RWPE1 (cell line): ENCODE data around the gene MTLN.
"Not testable (repeated sequence)": the region's sequence is repeated elsewhere in the genome, so short reads cannot be mapped to it uniquely, and the experiment has no call there.

Experiments
- CTCF ChIA-PET: fragments of 350-600 bp; sonication (Branson Sonifier 250); formaldehyde crosslinking; extraction: SDS; loops from one replicate; lab custom pipeline; 2021; lab: Yijun Ruan, JAX
- POLR2A ChIA-PET: fragments of 400-600 bp; formaldehyde crosslinking; extraction: SDS; loops from one replicate; lab custom pipeline; 2020; ENCODE audit warnings: antibody characterized with exemption; ENCODE audit not compliant: low non-redundant PET; lab: Yijun Ruan, JAX
- DNase-seq: peaks from one replicate; pipeline ENCODE4 v3.0.0; 2012; ENCODE audit warnings: low spot score
- H3K27ac ChIP-seq: fragments of 450-650 bp; 2 replicates; pipeline ENCODE4 v1.5.1; 2017
- TF ChIP-seq, protein P1 (sequence below): fragments of 450-650 bp; conservative IDR thresholded peaks from 2 replicates; pipeline ENCODE4 v1.5.1; 2017; ENCODE audit warnings: low read depth, mild to moderate bottlenecking

The MTLN gene, protein sequence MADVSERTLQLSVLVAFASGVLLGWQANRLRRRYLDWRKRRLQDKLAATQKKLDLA

DNA sequence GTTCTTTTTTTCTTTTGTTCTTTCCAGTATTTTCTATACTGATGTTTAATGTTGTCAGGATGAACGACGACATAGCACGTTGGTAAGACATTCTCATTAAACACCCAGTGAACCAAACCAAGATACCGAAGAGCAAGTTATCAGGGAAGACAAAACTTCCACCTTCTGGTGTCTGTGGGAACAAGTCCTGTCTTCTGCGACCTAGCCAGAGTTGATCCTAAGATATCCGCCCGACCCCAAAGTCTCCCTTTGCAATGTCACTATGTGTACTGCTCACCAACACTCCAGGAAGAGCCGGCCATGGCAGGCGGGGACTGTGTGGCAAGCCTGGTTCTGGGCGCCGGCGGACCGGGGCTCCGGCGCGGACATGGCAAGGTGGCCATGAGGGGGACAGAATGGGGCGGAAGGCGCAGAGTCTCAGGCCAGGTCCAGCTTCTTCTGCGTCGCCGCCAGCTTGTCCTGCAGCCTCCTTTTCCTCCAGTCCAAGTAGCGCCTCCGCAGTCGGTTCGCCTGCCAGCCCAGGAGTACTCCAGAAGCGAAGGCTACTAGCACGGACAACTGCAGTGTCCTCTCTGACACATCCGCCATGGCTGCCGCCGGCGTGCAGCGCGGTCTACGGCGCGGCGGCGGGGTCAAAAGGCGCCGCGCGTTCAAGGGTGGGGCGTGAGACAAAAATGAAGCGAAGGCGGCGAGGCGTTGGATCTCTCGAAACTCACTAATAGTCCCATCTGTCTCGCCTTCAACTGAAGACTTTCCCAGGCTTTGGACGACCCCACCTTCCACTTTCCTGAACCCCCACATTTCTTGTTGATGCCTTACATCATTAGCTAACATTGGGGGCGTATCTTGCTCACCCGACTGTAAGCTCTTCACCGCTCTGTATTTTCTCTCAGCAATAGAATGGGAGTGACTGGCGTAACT is at the start of gene MTLN:
MTLN (minus strand) TSS at position 610 of the 921 bp plus-strand sequence; CDS start at position 588, 22 bp downstream.
- ChIA-PET POLR2A (no interaction called here), CTCF (interaction anchor here (1.0 kb wide), 1 partner anchor 38 kb away, joined by 9 read pairs; no protein-coding TSS in a partner anchor)
- DNase-seq, result peak; percentile 65
- peak within 1 kb of the TSS; percentile 81 for H3K27ac ChIP-seq
- TF ChIP-seq, protein P1, sequence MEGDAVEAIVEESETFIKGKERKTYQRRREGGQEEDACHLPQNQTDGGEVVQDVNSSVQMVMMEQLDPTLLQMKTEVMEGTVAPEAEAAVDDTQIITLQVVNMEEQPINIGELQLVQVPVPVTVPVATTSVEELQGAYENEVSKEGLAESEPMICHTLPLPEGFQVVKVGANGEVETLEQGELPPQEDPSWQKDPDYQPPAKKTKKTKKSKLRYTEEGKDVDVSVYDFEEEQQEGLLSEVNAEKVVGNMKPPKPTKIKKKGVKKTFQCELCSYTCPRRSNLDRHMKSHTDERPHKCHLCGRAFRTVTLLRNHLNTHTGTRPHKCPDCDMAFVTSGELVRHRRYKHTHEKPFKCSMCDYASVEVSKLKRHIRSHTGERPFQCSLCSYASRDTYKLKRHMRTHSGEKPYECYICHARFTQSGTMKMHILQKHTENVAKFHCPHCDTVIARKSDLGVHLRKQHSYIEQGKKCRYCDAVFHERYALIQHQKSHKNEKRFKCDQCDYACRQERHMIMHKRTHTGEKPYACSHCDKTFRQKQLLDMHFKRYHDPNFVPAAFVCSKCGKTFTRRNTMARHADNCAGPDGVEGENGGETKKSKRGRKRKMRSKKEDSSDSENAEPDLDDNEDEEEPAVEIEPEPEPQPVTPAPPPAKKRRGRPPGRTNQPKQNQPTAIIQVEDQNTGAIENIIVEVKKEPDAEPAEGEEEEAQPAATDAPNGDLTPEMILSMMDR, result no peak

DNA sequence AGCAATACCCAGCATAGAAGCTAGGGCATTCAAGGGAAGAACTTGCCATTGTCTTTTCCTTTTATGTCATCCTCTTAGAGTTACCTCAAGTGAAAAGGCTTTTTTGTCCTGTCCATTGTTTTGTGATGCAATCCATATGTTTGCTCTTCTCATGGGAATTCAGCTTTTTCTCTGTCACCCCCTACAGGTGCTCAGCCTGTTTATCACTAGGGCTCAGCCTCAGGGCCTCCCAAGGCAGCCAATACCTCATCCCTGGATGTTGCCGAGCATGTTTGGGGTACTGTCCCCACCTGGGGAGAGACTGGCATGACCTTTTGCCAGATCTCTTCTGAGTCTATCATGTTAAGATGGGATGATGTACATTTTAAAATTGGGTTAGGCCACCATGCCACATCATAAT is 49.6 kb upstream of the MTLN start:
- CTCF ChIA-PET, H3K27ac ChIP-seq, POLR2A ChIA-PET, DNase-seq: not testable (repeated sequence)

DNA sequence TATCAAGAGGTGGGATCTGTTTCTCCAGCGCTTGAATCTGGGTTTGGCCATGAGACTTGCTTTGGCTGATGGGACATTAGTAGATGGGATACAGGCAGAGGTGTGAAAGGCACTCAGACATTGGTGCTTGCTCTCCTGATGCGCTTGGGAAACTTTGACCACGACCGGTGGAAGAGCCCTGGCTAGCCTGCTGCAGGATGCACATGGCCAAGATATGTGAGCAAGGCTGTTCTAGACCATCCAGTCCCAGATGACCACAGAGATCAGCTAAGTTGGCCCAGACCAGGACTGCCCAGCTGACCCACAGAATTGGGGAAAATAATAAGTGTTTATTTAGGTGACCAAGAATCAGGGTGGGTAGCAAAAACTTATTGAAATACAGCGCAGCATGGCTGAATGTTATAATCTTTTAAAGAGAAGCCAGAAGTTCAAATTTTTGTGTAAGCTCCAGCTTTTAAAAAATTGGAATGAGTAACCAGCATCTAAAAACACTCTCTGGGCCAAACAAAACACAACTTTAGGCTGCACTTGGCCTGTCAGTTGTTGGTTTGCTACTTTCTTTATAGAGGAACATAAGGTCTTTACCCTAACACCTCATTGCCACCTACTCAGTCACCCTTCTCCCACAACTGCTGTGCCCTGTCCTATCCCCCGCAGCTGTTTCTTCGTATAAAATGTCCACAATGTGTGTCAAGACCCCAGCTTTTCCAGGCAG is 35.9 kb upstream of the MTLN start:
- POLR2A ChIA-PET, DNase-seq, CTCF ChIA-PET, H3K27ac ChIP-seq: not testable (repeated sequence)

DNA sequence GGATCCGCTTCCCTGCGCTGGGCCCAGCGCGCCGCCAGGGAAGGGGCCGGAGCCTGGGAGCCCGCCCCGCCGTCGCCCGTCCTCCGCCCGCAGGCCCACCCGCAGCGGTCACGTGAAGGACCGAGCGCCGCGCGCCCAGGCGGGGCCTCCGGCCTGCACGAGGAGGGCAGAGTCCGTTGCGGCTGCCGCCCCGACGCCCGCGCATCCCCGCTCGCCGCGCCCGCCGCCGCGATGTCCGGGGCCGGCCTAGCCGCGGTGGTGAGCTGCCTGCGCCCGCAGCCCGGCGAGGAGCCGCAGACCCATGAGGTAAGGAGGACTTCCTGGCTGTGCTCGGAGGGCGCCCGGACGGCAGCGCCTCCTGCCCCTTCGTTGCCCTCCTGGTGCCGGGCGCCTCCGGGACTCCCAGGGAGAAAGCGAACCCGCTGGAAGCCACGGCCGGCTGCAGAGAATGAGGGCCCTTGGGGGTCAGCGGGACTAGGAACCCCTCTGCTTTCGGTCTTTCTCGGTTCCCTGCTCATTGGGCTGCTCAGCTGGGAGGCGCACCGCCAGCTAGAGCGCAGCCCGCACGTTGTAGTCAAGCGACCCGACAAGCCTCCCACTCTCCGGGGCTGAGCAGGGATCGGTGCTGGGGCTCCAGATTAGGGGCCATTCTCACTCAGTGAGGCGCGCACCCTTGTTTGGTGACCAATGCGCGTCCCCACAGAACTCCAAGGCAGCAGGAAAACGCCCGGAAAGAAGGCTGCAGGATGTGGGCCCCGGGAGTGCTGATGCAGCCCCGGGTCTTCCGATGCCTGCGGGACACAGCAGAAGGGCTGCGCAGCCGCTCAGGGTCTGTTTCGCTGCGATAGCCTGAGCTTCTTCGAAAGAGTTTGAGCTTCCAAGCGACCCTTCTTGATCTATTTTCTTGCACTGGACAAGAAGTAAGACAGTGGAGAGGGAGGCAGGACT is 33.4 kb upstream of the MTLN start:
- DNase-seq, CTCF ChIA-PET, H3K27ac ChIP-seq, POLR2A ChIA-PET: not testable (repeated sequence)

DNA sequence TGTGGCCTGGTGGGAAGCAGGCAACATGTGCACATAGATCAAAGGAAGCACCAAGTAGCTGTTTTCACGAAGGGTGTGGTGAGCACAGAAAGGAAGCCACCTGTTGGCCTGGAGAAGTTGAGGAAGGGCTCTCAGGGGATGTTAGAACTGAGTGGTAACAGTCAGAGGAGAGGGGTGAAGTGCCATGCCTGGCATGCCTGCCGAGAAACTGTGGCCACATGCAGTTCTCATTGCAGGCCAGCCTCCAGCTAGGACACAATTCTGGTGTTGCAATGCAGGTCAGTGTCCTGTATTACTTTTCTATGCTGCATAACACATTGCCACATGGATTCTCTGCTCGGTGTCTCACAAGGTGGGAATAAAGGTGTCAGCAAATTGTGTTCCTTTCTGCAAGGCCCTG is 30.9 kb upstream of the MTLN start:
- POLR2A ChIA-PET, H3K27ac ChIP-seq, CTCF ChIA-PET, DNase-seq: not testable (repeated sequence)

DNA sequence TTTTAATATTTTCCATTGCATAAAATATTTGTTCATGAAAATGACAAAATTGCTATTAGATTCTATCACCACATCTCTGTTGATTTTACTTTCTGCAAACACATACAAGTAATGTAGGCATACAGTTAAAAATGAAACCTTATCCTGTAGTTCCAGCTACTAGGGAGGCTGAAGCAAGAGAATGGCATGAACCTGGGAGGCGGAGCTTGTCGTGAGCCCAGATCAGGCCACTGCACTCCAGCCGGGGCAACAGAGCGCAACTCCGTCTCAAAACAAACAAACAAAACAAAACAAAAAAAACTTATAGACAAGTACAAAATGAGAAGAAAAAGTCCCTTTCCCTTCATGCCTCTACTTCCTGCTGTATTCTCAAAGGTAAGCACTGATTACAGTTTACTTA is 22.2 kb upstream of the MTLN start:
- H3K27ac ChIP-seq, DNase-seq, CTCF ChIA-PET, POLR2A ChIA-PET: not testable (repeated sequence)

DNA sequence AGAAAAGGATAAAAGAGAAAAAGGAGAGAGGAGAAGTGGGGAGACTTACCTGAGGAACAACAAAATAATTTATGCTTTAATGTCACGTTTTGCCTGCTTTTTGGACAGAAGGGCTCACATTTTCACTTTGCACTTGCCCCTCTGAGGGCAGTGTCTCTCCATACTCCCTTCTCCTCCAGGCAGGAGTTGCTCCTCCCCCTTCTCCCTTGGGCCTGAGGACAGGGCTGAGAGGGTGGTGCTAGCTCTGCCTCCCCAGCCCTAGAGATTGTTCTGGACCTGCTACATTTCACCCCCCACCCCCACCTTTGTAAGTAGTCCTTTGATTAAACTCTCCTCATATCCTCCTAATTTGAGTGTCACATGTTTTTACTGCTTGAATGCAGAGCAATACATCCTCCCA is 17.5 kb upstream of the MTLN start:
- H3K27ac ChIP-seq, DNase-seq, POLR2A ChIA-PET, CTCF ChIA-PET: not testable (repeated sequence)

DNA sequence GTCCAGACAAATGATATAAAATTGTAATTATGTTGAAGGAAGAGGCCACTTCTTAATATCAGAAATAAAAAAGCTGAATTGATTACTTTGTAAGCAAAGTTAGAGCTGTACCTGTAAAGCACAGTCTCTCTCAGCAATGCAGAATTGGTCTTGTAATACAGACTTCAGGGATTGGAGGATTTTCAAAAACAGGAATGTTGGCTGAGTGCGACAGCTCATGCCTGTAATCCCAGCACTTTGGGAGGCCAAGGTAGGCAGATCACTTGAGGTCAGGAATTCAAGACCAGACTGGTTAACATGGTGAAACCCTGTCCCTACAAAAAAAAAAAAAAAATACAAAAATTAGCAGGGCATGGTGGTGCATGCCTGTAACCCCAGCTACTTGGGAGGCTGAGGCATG is 10.3 kb upstream of the MTLN start:
- DNase-seq, CTCF ChIA-PET, H3K27ac ChIP-seq, POLR2A ChIA-PET: not testable (repeated sequence)

DNA sequence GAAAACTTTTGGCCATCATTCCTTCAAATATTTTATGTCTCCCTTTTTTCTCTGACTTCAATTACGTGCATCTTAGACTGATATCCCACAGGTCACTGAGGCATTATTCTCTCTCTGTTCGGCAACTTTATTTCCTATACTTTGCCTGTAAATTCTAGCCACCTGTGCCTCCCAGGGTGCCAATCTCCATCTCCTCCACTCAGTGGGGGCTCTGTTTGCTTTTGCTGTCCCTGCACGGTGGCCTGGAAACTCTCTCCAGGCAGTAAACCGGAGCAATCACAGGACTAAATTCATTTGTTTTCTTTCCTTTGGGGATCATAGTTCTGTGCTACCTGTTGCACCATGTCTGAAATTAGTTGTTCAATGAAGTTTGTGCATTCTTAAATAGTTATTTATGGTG is 9.6 kb upstream of the MTLN start:
- POLR2A ChIA-PET, result no interaction called here
- CTCF ChIA-PET, result no interaction called here
- DNase-seq, result no peak
- H3K27ac ChIP-seq, result no peak overlapping the region
- TF ChIP-seq, protein P1, result no peak
